22Rv1 (cell line): ENCODE results near the gene GABRG3.

Source experiments
- ZFX ChIP-seq: fragments of 450-650 bp; IDR thresholded peaks from 2 replicates; pipeline ENCODE4 v1.6.1; 2017; ENCODE audit warnings: antibody characterized with exemption, borderline replicate concordance
- TF ChIP-seq, protein P1 (sequence below): fragments of 450-650 bp; IDR thresholded peaks from 2 replicates; pipeline ENCODE4 v1.5.1; 2017; ENCODE audit warnings: mild to moderate bottlenecking

DNA sequence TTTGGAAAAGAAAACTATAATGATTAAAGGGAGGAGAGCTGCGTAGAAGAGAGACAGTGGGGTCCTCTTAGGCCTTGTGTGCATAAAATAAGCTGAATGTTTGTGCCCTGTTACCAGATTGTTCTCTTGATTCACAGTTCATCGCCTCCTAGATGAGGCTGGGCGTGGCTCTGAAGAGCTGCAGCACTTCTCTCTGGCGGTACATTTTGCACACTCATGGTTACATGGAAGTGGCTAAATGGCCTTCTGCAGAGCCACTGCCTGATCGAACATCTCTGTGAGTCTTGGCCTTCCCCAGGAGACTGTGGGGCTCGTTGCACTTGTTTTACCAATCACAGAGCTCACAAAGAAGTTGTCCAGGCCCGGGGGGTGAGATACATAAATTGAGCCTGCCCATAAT is 208.8 kb downstream of the GABRG3 start:
- TF ChIP-seq, protein P1, sequence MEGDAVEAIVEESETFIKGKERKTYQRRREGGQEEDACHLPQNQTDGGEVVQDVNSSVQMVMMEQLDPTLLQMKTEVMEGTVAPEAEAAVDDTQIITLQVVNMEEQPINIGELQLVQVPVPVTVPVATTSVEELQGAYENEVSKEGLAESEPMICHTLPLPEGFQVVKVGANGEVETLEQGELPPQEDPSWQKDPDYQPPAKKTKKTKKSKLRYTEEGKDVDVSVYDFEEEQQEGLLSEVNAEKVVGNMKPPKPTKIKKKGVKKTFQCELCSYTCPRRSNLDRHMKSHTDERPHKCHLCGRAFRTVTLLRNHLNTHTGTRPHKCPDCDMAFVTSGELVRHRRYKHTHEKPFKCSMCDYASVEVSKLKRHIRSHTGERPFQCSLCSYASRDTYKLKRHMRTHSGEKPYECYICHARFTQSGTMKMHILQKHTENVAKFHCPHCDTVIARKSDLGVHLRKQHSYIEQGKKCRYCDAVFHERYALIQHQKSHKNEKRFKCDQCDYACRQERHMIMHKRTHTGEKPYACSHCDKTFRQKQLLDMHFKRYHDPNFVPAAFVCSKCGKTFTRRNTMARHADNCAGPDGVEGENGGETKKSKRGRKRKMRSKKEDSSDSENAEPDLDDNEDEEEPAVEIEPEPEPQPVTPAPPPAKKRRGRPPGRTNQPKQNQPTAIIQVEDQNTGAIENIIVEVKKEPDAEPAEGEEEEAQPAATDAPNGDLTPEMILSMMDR, result no peak
- no peak for TF ChIP-seq ZFX
